GM06990 (cell line): ENCODE results near the gene SLC25A26.

Experiments
- DNase-seq: peaks from one replicate; pipeline ENCODE4 v3.0.0-alpha.2; 2011; ENCODE audit not compliant: insufficient read length; ENCODE audit errors: extremely low read depth
- H3K27me3 ChIP-seq: replicated peaks from 2 replicates; pipeline ENCODE4 v1.6.0; 2011; ENCODE audit warnings: low read length; ENCODE audit not compliant: control insufficient read depth, insufficient read depth
- H3K36me3 ChIP-seq: 2 replicates; pipeline ENCODE4 v1.5.1; 2011; ENCODE audit warnings: low read length; ENCODE audit not compliant: control insufficient read depth, insufficient read depth
- H3K4me3 ChIP-seq: replicated peaks from 2 replicates; pipeline ENCODE4 v1.5.1; 2011; ENCODE audit warnings: low read depth, mild to moderate bottlenecking, control low read depth, low read length
- CTCF ChIP-seq: IDR thresholded peaks from 2 replicates; pipeline ENCODE4 v1.5.1; 2011; ENCODE audit warnings: low read length, control low read depth, mild to moderate bottlenecking, inconsistent platforms; ENCODE audit not compliant: insufficient read depth, poor library complexity, severe bottlenecking

SLC25A26 gene

GRCh38 chr3:66397745-66398144, 176.9 kb downstream of the SLC25A26 start:
- Histone ChIP-seq H3K4me3 (no peak overlapping the region), H3K36me3 (peaks cover 11% of the 10 kb centered on the region), H3K27me3 (no peaks in the 10 kb centered on the region)
- TF ChIP-seq CTCF: no peak
- no peak for DNase-seq

- Histone ChIP-seq H3K27me3 (no peaks in the 10 kb centered on the region), H3K36me3 (peaks cover 11% of the 10 kb centered on the region), H3K4me3 (no peak overlapping the region)
- TF ChIP-seq CTCF: no peak
- DNase-seq: no peak
Observed at GRCh38 chr3:66398228-66399025, 177.6 kb downstream of the SLC25A26 start.

GRCh38 chr3:66399529-66400232, 178.9 kb downstream of the SLC25A26 start:
- no peak for DNase-seq
- TF ChIP-seq CTCF: no peak
- Histone ChIP-seq H3K27me3 (no peaks in the 10 kb centered on the region), H3K4me3 (no peak overlapping the region), H3K36me3 (peaks cover 15% of the 10 kb centered on the region)

GRCh38 chr3:66400411-66401156, 179.8 kb downstream of the SLC25A26 start:
- Histone ChIP-seq H3K4me3 (no peak overlapping the region), H3K36me3 (peaks cover 18% of the 10 kb centered on the region), H3K27me3 (no peaks in the 10 kb centered on the region)
- DNase-seq: no peak
- no peak for TF ChIP-seq CTCF

- Histone ChIP-seq H3K27me3 (no peaks in the 10 kb centered on the region), H3K36me3 (peaks cover 22% of the 10 kb centered on the region), H3K4me3 (no peak overlapping the region)
- TF ChIP-seq CTCF: no peak
- no peak for DNase-seq
Observed at GRCh38 chr3:66401157-66401550, 180.4 kb downstream of the SLC25A26 start.
